LHCN-M2 (cell line): ENCODE measurements around the gene CLDN18. TPM values are rescaled to one million over a fixed set of nuclear protein-coding genes. Genes with fewer than 3 reads are reported as not detected.

Experiments
- DNase-seq: peaks from one replicate; pipeline ENCODE4 v3.0.0-alpha.2; 2012; ENCODE audit warnings: low read depth
- polyA plus RNA-seq: library from polyadenylated mRNA; unstranded; fragments of >200 nt; gene quantifications from one replicate; pipeline ENCODE4 v1.2.1, GENCODE V29; 2012; ENCODE audit warnings: missing spikeins
- total RNA-seq: library from RNA; depleted of rRNA; stranded (reverse); fragments of >200 nt; gene quantifications from 2 replicates; pipeline ENCODE4 v1.2.3, GENCODE V29; 2014; rRNA removed

CLDN18 gene
- 0.06 TPM in 1 of 2 replicates, not detected in the other for total RNA-seq
- polyA plus RNA-seq, result 0.09 TPM

DNA sequence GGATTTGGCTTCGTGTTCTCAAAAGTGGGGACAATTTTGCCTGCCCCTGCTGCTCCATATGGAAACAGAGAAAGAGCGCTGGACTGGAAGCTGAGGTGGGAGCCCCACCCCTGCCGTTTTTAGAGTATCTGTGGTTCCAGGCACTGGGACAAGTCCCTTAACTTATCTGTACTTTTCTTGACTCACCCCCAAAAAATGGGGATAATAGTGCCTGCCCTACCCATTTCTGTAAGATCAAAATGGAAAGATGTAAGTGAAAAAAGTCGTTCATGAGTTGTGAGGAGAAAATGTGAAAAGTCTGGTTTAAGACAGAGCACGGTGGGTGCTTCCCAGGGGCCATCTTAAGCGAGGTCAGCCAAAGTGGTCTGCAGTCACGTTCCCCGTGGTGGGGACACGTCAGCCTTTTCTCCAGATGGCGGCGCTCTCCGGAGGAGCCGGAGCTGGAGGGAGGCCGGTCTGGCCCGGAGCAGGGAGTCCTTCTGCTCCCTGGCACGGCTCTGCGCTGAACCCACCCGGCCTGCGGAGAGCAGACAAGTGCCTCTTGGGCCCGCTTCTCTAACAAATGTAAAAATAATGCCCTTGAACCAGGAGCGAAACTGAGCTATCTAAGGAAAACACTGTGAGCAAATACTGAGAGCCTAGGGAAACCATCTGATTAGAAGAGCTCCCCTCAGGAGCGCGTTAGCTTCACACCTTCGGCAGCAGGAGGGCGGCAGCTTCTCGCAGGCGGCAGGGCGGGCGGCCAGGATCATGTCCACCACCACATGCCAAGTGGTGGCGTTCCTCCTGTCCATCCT is at the start of gene CLDN18:
Gene CLDN18 (plus strand): TSS at position 690 of the 797 bp plus-strand sequence. CDS start 61 bp downstream, at position 751.
- no peak for DNase-seq

DNA sequence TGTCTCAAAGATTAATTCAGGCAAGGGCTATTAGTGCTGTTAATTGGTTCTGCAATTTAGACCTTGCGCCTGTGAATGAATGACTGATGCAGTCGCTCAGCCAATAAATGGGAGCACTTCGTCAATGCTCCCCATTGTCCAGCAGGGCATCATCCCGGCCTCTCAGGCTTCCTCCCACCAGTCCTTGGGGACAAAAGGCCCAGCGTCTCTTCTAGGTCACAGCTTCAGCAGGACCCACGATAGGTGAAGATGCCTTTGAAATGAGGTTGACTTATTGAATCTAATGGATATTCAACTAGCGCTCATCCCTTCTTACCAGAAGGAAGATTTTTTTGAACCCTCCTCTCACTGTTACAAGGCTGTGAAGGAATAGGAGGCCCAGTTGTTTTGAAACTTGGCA is 47.7 kb upstream of the CLDN18 start:
- DNase-seq, result no peak

DNA sequence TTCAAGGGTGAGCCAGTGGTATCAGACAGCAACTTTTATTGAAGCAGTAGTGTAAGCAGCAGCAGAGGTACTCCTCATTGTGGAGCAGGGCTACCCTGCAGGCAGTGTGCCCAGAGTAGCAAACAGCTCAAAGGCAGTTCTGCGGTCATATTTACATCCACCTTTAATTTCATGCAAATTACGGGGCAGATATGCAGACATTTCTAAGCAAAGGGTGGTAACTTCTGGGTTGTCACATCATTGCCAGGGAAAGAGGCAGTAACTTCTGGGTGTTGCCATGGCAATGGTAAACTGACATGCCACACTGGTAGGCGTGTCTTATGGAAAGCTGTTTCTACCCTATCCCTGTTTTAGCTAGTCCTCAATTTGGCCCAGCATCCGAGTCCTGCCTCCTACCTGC is 46.5 kb upstream of the CLDN18 start:
- DNase-seq, result no peak

GRCh38 chr3:137970914-137971831 is 38.8 kb upstream of the CLDN18 start:
- peak; percentile 41 for DNase-seq

GRCh38 chr3:137972396-137972795 is 37.6 kb upstream of the CLDN18 start:
- no peak for DNase-seq

- DNase-seq, result no peak
These were observed 31.6 kb upstream of the CLDN18 start for GRCh38 chr3:137978328-137978727.

- DNase-seq, result no peak
These were observed 22.2 kb upstream of the CLDN18 start for GRCh38 chr3:137987723-137988122.

- no peak for DNase-seq
These were observed 21.8 kb upstream of the CLDN18 start for GRCh38 chr3:137988152-137988551.

DNA sequence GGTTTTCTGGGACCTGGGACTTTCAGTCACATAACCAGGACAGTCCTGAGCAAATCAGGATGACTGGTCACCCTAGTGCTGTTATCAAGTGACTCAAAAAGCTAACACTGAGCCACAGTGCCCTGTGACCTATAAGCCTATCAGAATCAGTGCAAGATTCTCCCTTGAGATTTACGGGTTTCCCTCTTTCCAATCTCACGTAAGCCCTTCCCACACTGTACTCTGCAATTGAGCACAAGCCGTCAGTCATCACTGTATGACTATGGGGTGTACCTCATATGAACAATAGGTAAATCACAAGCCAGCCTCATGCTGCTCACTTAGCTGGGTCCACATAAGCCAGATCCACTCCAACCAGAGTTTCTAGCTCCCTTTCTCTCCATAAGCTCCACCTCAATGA is 21.0 kb upstream of the CLDN18 start:
- DNase-seq, result no peak

GRCh38 chr3:137990427-137990826 is 19.5 kb upstream of the CLDN18 start:
- DNase-seq, result no peak

DNA sequence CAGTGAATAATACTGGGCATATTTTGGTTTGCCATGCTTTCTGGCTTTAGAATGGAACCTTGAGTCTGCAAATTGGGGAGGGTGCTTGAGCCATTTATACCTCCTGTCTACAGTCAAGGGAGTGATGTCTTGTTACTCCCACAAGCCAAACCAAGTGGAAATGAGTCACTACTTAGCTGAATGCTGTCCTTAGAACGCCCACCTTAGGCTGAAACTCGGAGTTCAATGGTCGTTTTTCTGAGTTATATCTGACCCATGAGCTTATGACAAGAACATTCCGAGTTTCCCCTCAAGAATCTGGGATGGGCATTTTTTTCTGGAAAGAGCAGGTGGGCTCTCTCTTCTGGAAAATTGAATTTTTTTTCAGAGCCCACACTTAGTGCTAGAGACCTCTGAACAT is 17.4 kb upstream of the CLDN18 start:
- DNase-seq, result peak; percentile 1

- no peak for DNase-seq
These were observed 11.6 kb upstream of the CLDN18 start for GRCh38 chr3:137998121-137999042.

GRCh38 chr3:138003069-138003468 is 6.9 kb upstream of the CLDN18 start:
- DNase-seq, result peak; percentile 15

DNA sequence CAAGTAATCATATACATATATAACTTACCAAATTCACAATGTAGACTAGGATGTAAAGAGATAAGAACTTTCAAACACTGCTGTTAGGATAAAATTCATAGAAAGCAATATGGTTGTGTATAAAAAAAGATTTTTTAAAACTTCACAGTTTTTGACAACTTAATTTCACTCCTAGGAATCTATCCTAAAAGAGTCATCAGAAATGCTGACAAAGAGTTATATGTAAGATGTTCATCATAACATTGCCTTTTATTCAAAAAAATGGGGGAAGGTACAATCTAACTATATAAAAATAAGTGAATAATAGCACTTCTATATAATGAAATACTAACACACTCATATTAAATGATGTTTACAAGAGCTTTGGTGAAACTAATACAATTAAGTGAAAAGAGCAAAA is 4.3 kb upstream of the CLDN18 start:
- DNase-seq, result no peak

GRCh38 chr3:138007898-138008297 is 2.1 kb upstream of the CLDN18 start:
- no peak for DNase-seq

DNA sequence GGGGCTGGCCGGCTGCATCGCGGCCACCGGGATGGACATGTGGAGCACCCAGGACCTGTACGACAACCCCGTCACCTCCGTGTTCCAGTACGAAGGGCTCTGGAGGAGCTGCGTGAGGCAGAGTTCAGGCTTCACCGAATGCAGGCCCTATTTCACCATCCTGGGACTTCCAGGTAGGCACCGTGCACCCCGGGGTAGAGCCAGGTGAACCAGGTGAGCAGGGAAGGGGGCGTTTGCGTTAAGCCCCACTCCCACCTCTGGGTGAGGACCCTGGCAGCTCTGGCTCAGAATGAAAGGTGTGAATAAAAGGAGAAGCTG is 267 bp downstream of the CLDN18 start:
- DNase-seq, result no peak

- DNase-seq, result no peak
These were observed 1.8 kb downstream of the CLDN18 start for GRCh38 chr3:138011722-138012121.

DNA sequence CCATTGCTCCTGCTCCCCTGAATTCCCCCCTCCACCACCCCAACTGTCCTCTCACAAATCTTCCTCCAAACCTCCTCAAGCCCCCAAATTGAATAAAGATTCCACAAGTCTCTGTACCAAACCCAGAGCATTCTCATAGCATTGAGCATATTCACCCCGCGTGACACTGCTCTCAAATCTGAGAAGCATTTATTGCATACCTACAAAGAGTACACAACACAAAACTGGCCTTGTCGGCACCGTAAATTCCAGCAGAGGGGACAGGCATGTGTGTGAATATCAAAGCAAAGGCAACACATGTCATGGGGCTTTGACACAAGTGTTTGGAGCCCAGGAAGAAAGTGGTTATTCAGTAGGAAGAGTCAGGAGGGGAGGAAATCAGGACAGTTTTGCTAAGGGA is 2.6 kb downstream of the CLDN18 start:
- DNase-seq, result no peak

- DNase-seq, result no peak
These were observed 6.1 kb downstream of the CLDN18 start for GRCh38 chr3:138016065-138016464.

DNA sequence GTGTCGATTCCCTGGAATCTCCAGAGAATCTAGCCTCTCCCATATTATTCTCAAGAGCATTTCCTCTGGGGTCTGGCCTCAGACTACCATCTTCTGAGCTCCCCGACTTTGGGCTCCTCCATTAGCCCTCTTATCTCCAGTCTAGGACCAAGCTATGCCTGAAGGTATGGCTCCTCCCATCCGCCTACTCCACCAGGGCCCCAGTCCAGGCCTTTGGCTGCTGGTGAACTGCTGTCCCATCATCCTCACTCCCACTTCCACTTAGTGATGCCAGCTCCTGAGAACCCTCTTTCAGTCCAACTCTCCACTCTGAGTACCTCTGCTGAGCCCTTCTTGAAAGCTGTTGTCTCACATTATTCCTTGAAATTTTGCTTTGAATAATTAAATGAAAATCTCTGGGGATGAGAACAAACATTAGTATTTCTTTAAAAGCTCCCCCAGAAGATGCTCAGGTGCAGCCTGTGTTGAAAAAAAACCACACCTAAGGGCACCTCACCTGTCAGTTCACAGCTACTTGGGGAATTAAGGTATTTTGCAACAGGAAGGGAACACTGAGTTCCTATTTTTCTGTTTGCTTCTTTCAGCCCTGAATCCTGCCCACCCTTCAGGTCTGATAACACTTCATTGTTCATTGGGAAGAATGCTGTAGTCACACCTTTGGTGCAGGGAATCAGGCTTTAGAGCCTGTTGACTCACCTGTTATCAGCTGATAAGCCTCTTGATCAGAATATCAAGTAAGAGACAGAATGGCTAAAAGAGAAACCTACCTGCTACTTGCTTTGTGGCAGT is 9.5 kb downstream of the CLDN18 start:
- DNase-seq, result no peak

- DNase-seq, result no peak
These were observed 13.8 kb downstream of the CLDN18 start for GRCh38 chr3:138023754-138024153.
